HFF-Myc (cell line): Measurements from ENCODE around the gene ZBED4.

Experiments
- DNase-seq: peaks from one replicate; pipeline ENCODE4 v3.0.0-alpha.2; 2011; ENCODE audit warnings: low read depth; ENCODE audit errors: extremely low read depth
- H3K4me3 ChIP-seq: replicated peaks from 2 replicates; pipeline ENCODE4 v1.5.1; 2011; ENCODE audit warnings: low read depth, mild to moderate bottlenecking, control low read depth, low read length
- CTCF ChIP-seq: IDR thresholded peaks from 2 replicates; pipeline ENCODE4 v1.5.1; 2012; ENCODE audit warnings: mild to moderate bottlenecking, low read depth, low read length, control low read depth; ENCODE audit errors: missing control alignments

Gene ZBED4

GRCh38 chr22:49901457-49901856, 47.8 kb downstream of the ZBED4 start:
- DNase-seq = no peak
- TF ChIP-seq CTCF = no peak
- no peak overlapping the region for H3K4me3 ChIP-seq

- DNase-seq = no peak
Observed at GRCh38 chr22:49903322-49904039, 49.8 kb downstream of the ZBED4 start.

DNA sequence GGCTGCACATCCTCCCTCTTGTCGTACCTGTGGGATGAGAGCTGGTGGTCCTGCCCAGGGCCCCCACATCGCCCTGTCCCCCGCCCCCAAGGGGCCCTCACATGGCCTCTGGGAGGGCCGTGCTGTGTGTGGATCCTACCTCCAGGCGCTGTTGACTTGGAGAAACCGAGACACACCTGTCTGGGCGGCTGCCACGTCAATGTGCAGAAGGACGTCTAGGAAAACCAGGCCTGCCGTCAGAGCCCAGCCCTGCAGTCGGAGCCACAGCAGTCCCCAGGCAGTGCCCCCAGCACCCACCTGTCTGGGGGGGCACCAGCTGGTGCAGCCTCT, 50.4 kb downstream of the ZBED4 start:
- DNase-seq = no peak
- no peak overlapping the region for H3K4me3 ChIP-seq
- TF ChIP-seq CTCF = no peak

More at GRCh38 chr22:49903322-49904039, 49.8 kb downstream of the ZBED4 start:
- no peak for TF ChIP-seq CTCF
- H3K4me3 ChIP-seq = no peak overlapping the region

GRCh38 chr22:49905465-49905864, 51.8 kb downstream of the ZBED4 start:
- no peak for TF ChIP-seq CTCF
- no peak for DNase-seq
- no peak overlapping the region for H3K4me3 ChIP-seq

GRCh38 chr22:49906071-49906798, 52.6 kb downstream of the ZBED4 start:
- no peak for TF ChIP-seq CTCF
- DNase-seq = no peak
- no peak overlapping the region for H3K4me3 ChIP-seq

- no peak overlapping the region for H3K4me3 ChIP-seq
- no peak for TF ChIP-seq CTCF
- DNase-seq = no peak
Observed at GRCh38 chr22:49906799-49907290, 53.2 kb downstream of the ZBED4 start.
